HL-60 (cell line): ENCODE data around the gene NUDT9.
"Not testable (repeated sequence)": the region's sequence is repeated elsewhere in the genome, so short reads cannot be mapped to it uniquely, and the experiment has no call there.

Experiments
- DNase-seq, 2 experiments: peaks; one replicate each; pipeline ENCODE4 v3.0.0-alpha.2; 2010 to 2020; ENCODE audit warnings: low read depth in 1 of 2, low spot score in 1 of 2
- H3K27ac ChIP-seq: fragments of 250-450 bp; sonication (Bioruptor Pico); replicated peaks from 2 replicates; pipeline ENCODE4 v1.5.1; 2020; ENCODE audit warnings: mild to moderate bottlenecking, moderate library complexity
- H3K27me3 ChIP-seq: fragments of 250-450 bp; sonication (Bioruptor Pico); 2 replicates; pipeline ENCODE4 v1.5.1; 2021; ENCODE audit warnings: mild to moderate bottlenecking, moderate library complexity; ENCODE audit not compliant: insufficient read depth, poor library complexity, severe bottlenecking
- H3K4me3 ChIP-seq: replicated peaks from 2 replicates; pipeline ENCODE4 v1.5.1; 2011; ENCODE audit warnings: mild to moderate bottlenecking, control low read depth, low read length; ENCODE audit not compliant: insufficient read depth
- GABPA ChIP-seq: IDR thresholded peaks from 2 replicates; pipeline ENCODE4 v1.6.1; 2012; ENCODE audit warnings: low read depth
- POLR2AphosphoS5 ChIP-seq: IDR thresholded peaks from 2 replicates; pipeline ENCODE4 v1.6.1; 2012; ENCODE audit warnings: low read depth
- REST ChIP-seq: IDR thresholded peaks from 2 replicates; pipeline ENCODE4 v1.6.1; 2012; ENCODE audit warnings: low read depth; ENCODE audit not compliant: insufficient replicate concordance
- SPI1 ChIP-seq: IDR thresholded peaks from 2 replicates; pipeline ENCODE4 v1.6.1; 2012; ENCODE audit warnings: low read depth, mild to moderate bottlenecking, borderline replicate concordance
- TF ChIP-seq, protein P1 (sequence below): IDR thresholded peaks from one replicate; pipeline ENCODE4 v1.5.1; 2011; ENCODE audit warnings: low read length, control low read depth, inconsistent platforms; ENCODE audit not compliant: insufficient read depth

NUDT9 gene

DNA sequence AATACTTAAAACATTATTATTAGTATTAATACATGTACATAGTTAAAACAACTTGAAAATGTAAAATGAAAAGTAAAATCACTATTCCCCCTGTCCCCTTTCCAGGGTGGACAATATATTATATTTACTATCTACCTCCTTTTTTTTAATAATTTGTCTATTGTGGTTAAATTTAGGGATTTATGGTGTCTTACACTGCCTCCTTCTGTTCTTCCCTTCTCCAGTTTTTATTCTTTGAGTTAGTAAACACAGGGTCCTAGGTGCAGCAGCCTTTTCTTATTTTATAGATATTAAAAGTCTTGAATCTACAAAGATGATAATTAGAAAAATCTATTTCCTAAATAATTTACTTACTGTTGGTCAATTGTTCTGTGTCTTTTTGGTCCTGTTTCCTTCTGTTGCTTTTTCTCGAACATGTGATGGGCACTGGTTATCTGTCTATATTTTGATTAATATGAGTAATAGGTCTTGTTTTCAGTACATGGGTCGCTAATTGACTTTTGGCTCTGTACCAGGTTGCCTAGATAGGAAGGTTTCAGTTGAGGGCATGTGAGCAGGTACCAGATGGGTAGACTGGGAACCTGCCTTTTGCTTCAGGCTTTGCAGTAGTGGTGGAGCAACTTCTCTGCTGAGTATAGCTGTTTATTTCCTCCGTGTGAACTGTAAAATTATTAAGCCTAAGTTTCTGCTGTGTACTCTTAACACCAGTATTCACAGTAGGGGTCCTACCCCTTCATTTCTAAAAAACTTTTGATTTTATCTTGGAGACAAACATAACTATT is 1.1 kb downstream of the NUDT9 start:
- peak overlapping the region; percentile 84 for H3K4me3 ChIP-seq
- peak overlapping the region; percentile 67 for H3K27ac ChIP-seq
- DNase-seq = peak in 1 of 2 experiments; percentile 7
- H3K27me3 ChIP-seq = no peaks in the 10 kb centered on the region
- TF ChIP-seq GABPA = no peak
- TF ChIP-seq, protein P1, sequence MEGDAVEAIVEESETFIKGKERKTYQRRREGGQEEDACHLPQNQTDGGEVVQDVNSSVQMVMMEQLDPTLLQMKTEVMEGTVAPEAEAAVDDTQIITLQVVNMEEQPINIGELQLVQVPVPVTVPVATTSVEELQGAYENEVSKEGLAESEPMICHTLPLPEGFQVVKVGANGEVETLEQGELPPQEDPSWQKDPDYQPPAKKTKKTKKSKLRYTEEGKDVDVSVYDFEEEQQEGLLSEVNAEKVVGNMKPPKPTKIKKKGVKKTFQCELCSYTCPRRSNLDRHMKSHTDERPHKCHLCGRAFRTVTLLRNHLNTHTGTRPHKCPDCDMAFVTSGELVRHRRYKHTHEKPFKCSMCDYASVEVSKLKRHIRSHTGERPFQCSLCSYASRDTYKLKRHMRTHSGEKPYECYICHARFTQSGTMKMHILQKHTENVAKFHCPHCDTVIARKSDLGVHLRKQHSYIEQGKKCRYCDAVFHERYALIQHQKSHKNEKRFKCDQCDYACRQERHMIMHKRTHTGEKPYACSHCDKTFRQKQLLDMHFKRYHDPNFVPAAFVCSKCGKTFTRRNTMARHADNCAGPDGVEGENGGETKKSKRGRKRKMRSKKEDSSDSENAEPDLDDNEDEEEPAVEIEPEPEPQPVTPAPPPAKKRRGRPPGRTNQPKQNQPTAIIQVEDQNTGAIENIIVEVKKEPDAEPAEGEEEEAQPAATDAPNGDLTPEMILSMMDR = no peak
- no peak for TF ChIP-seq POLR2AphosphoS5
- TF ChIP-seq REST = no peak
- no peak for TF ChIP-seq SPI1

- H3K4me3 ChIP-seq, H3K27me3 ChIP-seq, H3K27ac ChIP-seq, DNase-seq: not testable (repeated sequence)
These were observed 1.7 kb downstream of the NUDT9 start for GRCh38 chr4:87424099-87424543.

- no peak overlapping the region for H3K4me3 ChIP-seq
- H3K27ac ChIP-seq = no peak overlapping the region
- TF ChIP-seq POLR2AphosphoS5 (no peak), SPI1 (no peak), GABPA (no peak), REST (no peak)
- TF ChIP-seq, protein P1 = no peak
These were observed 3.3 kb downstream of the NUDT9 start for GRCh38 chr4:87425711-87426110.

GRCh38 chr4:87426865-87427517 is 4.6 kb downstream of the NUDT9 start:
- Histone ChIP-seq H3K4me3 (no peak overlapping the region), H3K27me3 (no peaks in the 10 kb centered on the region), H3K27ac (no peak overlapping the region)
- no peak for DNase-seq
- TF ChIP-seq, protein P1 = no peak

More at GRCh38 chr4:87425711-87426110, 3.3 kb downstream of the NUDT9 start:
- H3K27me3 ChIP-seq = no peaks in the 10 kb centered on the region
- DNase-seq = no peak
